Measurements from ENCODE around the gene NEIL3.

DNA sequence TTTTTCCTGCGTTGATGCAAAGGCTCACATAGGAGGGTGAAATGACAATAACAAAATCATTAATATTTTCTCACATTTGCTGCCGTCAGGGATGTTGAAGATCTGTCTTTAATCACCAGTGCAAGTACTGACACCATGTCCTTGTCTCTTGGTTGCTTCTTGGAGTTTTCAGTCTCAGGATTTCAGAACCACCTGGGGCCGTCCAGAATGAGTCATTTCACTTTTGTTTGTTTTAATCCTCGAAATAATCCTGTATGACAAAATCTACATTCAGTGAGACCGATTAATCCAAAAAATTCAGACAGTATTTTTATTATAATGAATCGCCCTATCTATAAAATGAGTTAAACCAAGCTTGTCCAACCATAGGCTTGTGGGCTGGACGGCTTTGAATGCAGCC, 47.2 kb downstream of the NEIL3 start:
- TF ChIP-seq POLR2A (IDR thresholded peaks at IDR 0.05) = no peak
- TF ChIP-seq, protein P1, sequence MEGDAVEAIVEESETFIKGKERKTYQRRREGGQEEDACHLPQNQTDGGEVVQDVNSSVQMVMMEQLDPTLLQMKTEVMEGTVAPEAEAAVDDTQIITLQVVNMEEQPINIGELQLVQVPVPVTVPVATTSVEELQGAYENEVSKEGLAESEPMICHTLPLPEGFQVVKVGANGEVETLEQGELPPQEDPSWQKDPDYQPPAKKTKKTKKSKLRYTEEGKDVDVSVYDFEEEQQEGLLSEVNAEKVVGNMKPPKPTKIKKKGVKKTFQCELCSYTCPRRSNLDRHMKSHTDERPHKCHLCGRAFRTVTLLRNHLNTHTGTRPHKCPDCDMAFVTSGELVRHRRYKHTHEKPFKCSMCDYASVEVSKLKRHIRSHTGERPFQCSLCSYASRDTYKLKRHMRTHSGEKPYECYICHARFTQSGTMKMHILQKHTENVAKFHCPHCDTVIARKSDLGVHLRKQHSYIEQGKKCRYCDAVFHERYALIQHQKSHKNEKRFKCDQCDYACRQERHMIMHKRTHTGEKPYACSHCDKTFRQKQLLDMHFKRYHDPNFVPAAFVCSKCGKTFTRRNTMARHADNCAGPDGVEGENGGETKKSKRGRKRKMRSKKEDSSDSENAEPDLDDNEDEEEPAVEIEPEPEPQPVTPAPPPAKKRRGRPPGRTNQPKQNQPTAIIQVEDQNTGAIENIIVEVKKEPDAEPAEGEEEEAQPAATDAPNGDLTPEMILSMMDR (IDR thresholded peaks at IDR 0.05) = no peak

Data from testis (tissue), 2 donors.